ENCODE results near the gene SCIN.

GRCh38 chr7:12643644-12644043 lies 73.1 kb downstream of the SCIN start:
- TF ChIP-seq CTCF (IDR thresholded peaks at IDR 0.05) (no peak), POLR2A (IDR thresholded peaks at IDR 0.05; ENCODE audit: low read depth) (no peak), POLR2AphosphoS5 (IDR thresholded peaks at IDR 0.05) (no peak)

All from esophagus muscularis mucosa (tissue), 3 donors.